ENCODE data around the gene TWIST2. TPM values are rescaled to one million over a fixed set of nuclear protein-coding genes. Genes with fewer than 3 reads are reported as not detected.

TWIST2 gene
- polyA plus RNA-seq, 1 of the 3 experiments (the other 2 are of a cell fraction) = 19.5 TPM

DNA sequence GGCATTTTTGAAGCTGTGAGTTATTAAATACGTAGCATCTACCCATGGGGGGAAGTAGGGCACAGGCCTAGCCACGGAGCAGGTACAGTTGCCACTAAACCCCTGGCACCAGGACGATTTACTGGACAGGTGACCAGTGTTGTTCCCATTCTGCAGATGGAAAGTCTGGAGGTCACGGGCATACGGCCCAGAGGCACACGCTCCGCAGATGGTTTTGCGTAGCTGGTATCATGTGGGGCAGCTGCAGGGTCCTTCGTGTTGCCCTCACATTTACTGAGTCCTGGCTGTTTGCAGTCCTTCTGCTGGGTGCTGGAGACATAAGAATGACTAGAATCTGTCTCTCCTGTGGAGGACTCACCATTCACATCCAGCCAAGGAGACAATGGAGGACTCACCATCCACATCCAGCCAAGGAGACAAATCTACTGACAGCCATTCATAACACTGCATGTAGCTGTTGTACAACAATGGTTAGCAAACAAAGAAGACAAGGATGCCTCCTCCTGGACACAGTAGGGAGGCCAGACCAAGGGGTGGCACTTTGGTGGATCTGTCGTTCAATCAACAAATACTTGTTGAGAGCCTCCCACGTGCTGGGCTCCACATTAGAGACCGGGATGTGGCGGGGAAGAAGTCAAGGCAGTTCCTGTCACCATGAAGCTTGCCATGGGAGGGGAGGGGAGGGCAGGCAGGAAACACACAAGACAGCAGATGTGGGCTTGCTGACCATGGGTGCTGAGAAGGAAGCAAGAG lies 24.9 kb downstream of the TWIST2 start (continued):
- TF ChIP-seq REST (IDR thresholded peaks at IDR 0.05; ENCODE audit: low read depth, low read length) = no peak
- no peak for TF ChIP-seq SMC3 (IDR thresholded peaks at IDR 0.05; ENCODE audit: low read depth, low read length)

DNA sequence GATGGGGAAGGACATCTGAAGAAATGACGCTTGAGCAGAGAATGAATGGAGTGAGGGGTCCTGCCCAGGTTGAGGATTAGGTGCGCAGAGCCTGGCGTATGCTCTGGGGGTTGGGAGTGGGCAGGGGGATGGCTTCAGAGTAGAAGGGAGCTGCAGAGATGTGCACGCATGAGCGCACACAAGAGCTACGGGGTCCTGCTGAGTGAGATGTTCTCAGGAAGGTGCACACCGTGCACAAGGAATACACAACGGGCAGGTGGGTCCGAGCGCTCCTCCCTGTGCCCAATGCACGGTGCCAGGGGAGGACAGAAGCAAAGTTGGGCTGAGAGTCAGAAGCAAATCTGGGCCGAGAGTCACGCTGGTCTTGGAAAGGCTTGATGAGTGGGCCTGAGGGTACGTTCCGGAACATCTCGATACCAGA lies 25.5 kb downstream of the TWIST2 start:
- ChIA-PET CTCF (interaction anchor here (1.5 kb wide), 1 partner anchor 23 kb away, joined by 5 read pairs; no protein-coding TSS in a partner anchor), POLR2A (no interaction called here)
- H3K9me2 ChIP-seq = no peaks in the 10 kb centered on the region
- no peak overlapping the region for H3K4me3 ChIP-seq (ENCODE audit: low read depth in 2 of 2, low read length in 1 of 2)
- no peaks in the 10 kb centered on the region for H4K20me1 ChIP-seq (ENCODE audit: insufficient read depth)
- H2AFZ ChIP-seq (ENCODE audit: low read depth) = no peak overlapping the region
- H3K9ac ChIP-seq = no peak overlapping the region
- no peaks in the 10 kb centered on the region for H3K36me3 ChIP-seq (replicated peaks in 1 of 2; ENCODE audit: control insufficient read depth in 1 of 2, insufficient read depth in 2 of 2, low read length in 1 of 2)
- H3K27me3 ChIP-seq (ENCODE audit: insufficient read depth) = no peaks in the 10 kb centered on the region
- WGBS (ENCODE audit: low lambda C conversion rate) = 95% methylated on average over 16 of the region's 16 CpGs
- H3K27ac ChIP-seq (ENCODE audit: low read depth in 2 of 2, low read length in 1 of 2) = no peak overlapping the region
- peaks cover 3% of the 10 kb centered on the region in 2 experiments; a peak in 2 of 4 replicates for H3K4me1 ChIP-seq (ENCODE audit: control insufficient read depth in 1 of 2, insufficient read depth in 2 of 2, low read depth in 1 of 2, low read length in 1 of 2)
- TF ChIP-seq, protein P1, sequence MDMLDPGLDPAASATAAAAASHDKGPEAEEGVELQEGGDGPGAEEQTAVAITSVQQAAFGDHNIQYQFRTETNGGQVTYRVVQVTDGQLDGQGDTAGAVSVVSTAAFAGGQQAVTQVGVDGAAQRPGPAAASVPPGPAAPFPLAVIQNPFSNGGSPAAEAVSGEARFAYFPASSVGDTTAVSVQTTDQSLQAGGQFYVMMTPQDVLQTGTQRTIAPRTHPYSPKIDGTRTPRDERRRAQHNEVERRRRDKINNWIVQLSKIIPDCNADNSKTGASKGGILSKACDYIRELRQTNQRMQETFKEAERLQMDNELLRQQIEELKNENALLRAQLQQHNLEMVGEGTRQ (IDR thresholded peaks at IDR 0.05; ENCODE audit: borderline replicate concordance, low read depth, low read length) = no peak
- no peak for TF ChIP-seq RFX5 (IDR thresholded peaks at IDR 0.05; ENCODE audit: low read length)
- no peak for TF ChIP-seq CHD2 (IDR thresholded peaks at IDR 0.05; ENCODE audit: low read length, partially characterized antibody)
- no peak for TF ChIP-seq SMC3 (IDR thresholded peaks at IDR 0.05; ENCODE audit: low read depth, low read length)
- TF ChIP-seq FOXJ3 (CRISPR knock-in tag; IDR thresholded peaks at IDR 0.05) = no peak
- TF ChIP-seq RCOR1 (IDR thresholded peaks at IDR 0.05; ENCODE audit: low read length) = no peak
- no peak for TF ChIP-seq RXRA (IDR thresholded peaks at IDR 0.05; ENCODE audit: borderline replicate concordance, low read depth)
- TF ChIP-seq JUND (IDR thresholded peaks at IDR 0.05) = no peak
- no peak for TF ChIP-seq SIN3A (IDR thresholded peaks at IDR 0.05; ENCODE audit: borderline replicate concordance, low read depth, low read length)
- no peak for TF ChIP-seq FOXM1 (IDR thresholded peaks at IDR 0.05; ENCODE audit: low read depth)
- TF ChIP-seq NFIC (IDR thresholded peaks at IDR 0.05; ENCODE audit: borderline replicate concordance) = no peak
- no peak for TF ChIP-seq GABPA (IDR thresholded peaks at IDR 0.05; ENCODE audit: low read depth)
- TF ChIP-seq RAD21 (IDR thresholded peaks at IDR 0.05; ENCODE audit: low read length) = no peak
- no peak for TF ChIP-seq MEF2A (IDR thresholded peaks at IDR 0.05; ENCODE audit: borderline replicate concordance, low read depth)
- no peak for TF ChIP-seq TAF1 (IDR thresholded peaks at IDR 0.05; ENCODE audit: borderline replicate concordance, low read depth, low read length)
- no peak for TF ChIP-seq USF1 (IDR thresholded peaks at IDR 0.05; ENCODE audit: borderline replicate concordance, low read depth)
- TF ChIP-seq ELF1 (IDR thresholded peaks at IDR 0.05) = no peak
- TF ChIP-seq POLR2AphosphoS5 (IDR thresholded peaks at IDR 0.05; ENCODE audit: low read depth, low read length) = no peak
- no peak overlapping the region for H3K4me2 ChIP-seq
- H3F3A ChIP-seq (replicated peaks; ENCODE audit: insufficient read depth) = no peaks in the 10 kb centered on the region
- H3K79me2 ChIP-seq (ENCODE audit: insufficient read depth) = no peaks in the 10 kb centered on the region
- no peaks in the 10 kb centered on the region for H3K9me3 ChIP-seq
- no peak for DNase-seq
